HG02943 (cell line): ENCODE data around the gene GOLGA6A.
"Not testable (repeated sequence)": the region's sequence is repeated elsewhere in the genome, so short reads cannot be mapped to it uniquely, and the experiment has no call there.

Source experiments
- ATAC-seq: cut with Tn5 transposase; IDR thresholded peaks from one replicate; pipeline ENCODE4 v1.9.1; 2021; ENCODE audit warnings: mild to moderate bottlenecking, low read depth, moderate library complexity; ENCODE audit not compliant: unreplicated experiment

The GOLGA6A gene

GRCh38 chr15:74055804-74056203 is 26.5 kb downstream of the GOLGA6A start:
- ATAC-seq: no peak

- no peak for ATAC-seq
Observed at GRCh38 chr15:74053941-74054529, 28.3 kb downstream of the GOLGA6A start.

- no peak for ATAC-seq
Observed at GRCh38 chr15:74053517-74053916, 28.8 kb downstream of the GOLGA6A start.

GRCh38 chr15:74052271-74053260 is 29.8 kb downstream of the GOLGA6A start:
- not testable (repeated sequence) for ATAC-seq

- no peak for ATAC-seq
Observed at GRCh38 chr15:74050556-74051234, 31.7 kb downstream of the GOLGA6A start.

- no peak for ATAC-seq
Observed at GRCh38 chr15:74050127-74050526, 32.2 kb downstream of the GOLGA6A start.

- ATAC-seq: no peak
Observed at GRCh38 chr15:74046275-74046674, 36.1 kb downstream of the GOLGA6A start.

GRCh38 chr15:74045636-74046274 is 36.6 kb downstream of the GOLGA6A start:
- ATAC-seq: no peak

GRCh38 chr15:74045184-74045583 is 37.2 kb downstream of the GOLGA6A start:
- no peak for ATAC-seq

- no peak for ATAC-seq
Observed at GRCh38 chr15:74044267-74045110, 37.9 kb downstream of the GOLGA6A start.

- no peak for ATAC-seq
Observed at GRCh38 chr15:74043425-74044266, 38.7 kb downstream of the GOLGA6A start.

- ATAC-seq: no peak
Observed at GRCh38 chr15:74042603-74043424, 39.5 kb downstream of the GOLGA6A start.

GRCh38 chr15:74041777-74042435 is 40.4 kb downstream of the GOLGA6A start:
- no peak for ATAC-seq

- no peak for ATAC-seq
Observed at GRCh38 chr15:74041311-74041756, 41.0 kb downstream of the GOLGA6A start.

- no peak for ATAC-seq
Observed at GRCh38 chr15:74040109-74040850, 42.1 kb downstream of the GOLGA6A start.

- no peak for ATAC-seq
Observed at GRCh38 chr15:74039656-74040010, 42.7 kb downstream of the GOLGA6A start.
